Fibroblast of skin of scalp (primary cell): Measurements from ENCODE around the gene GRAMD4.

ENCODE experiments used
- DNase-seq: peaks from one replicate; pipeline ENCODE4 v3.0.0-alpha.2; 2013

GRAMD4 gene

DNA sequence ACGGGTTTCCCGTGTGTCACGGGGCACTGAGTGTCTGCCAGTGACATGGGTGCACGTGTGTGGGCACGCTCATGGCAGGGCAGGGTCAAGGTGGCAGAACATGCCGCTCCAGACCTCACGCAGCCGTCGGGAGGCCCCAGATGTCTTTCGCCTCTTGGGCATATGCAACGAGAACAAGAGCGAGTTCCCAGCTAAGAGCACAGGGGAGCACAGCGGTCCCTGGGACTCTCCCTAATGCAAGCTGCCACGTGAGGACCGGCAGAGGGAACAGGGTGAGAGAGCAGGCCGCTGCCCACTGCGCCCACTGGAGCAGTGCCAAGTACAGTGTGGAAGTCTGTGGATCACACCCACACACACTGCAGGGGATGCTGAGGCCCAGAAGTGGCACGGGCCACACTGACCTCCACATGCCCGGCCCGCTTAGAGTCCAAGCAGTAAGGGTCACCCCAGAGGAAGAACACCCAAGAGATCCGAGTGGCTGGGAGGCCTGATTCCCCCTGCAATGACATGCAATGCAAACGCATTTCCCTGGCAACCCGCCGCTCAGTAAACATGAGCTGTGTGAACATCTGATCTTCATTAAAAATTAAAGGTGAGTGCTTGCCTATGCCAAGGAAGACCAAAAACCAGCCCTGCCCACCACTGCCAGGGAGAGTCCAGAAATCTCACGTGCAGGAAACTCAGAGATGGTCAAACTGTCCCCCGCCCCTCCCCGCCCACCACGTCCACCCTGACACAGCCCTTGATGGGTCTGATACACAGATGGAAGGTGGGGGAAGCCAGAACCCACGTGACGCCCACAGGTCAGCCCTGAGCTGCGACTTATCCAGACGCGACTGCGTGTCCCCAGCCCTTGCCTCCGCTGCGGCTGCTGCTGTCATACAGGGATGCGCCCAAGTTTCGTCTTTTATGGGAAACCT lies 106.1 kb downstream of the GRAMD4 start:
- peak; percentile 21 for DNase-seq

DNA sequence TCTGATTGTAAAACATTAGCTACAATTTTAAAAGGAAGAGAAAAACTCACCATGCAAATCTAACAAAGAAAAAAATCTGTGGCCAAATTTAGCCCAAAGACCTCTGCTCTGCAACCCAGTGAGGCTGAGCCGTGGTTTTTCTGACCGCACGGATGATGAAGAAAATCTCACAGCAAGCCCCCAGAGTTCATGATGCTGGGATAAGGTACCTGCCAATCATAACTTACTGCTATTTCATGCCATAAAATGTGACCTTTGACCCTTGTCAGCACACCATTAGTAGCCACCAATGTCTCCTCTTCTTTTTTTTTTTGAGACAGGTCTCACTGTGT lies 106.8 kb downstream of the GRAMD4 start:
- no peak for DNase-seq

DNA sequence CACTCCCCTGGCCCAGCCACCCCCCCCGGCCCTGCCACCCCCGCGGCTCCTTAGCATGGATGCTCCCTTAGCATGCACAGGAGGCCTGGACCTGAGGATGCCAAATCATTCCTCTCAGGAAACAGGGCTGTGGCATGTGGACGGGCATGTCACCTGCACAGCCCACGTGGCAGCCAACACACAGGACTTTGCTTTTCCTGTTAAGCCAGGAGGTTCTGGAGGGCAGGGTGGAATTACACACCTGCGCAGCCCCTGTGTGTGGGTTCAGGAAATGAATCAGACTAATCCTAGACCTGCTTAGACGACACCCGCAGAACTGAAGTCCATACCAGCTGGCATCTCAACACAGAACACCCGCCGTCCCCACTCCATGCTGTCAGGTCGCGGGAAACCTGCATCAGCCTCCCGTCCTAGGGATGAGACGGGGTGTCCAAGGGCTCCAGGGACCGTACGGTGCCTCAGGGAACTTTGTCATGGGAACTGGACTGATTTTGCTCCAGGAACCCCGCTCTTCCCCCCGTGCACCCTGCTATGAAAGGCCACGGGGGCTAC lies 107.7 kb downstream of the GRAMD4 start:
- no peak for DNase-seq

DNA sequence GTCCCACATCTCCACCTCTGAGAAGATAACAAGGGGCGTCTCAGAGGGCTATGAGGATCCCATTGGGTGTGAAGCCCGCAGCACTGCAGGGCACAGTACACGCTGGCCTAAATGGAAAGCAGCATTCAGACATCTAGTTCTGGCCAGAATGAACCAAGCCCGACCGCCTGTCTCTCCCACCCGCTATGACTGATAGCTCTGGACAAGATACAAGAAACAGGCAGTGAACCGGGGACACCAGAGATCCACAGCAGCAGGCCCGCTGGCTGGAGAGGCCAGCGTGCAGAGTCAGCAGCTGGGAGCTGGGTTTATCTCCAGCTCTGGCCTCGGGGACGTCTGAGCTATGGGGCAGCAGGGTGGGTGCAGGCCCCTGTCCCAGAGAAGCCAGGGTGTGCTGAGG lies 108.3 kb downstream of the GRAMD4 start:
- DNase-seq = no peak
